RWPE1 (cell line): ENCODE measurements around the gene GRIN2A.

ENCODE experiments used
- CTCF ChIA-PET: fragments of 350-600 bp; sonication (Branson Sonifier 250); formaldehyde crosslinking; extraction: SDS; loops from one replicate; lab custom pipeline; 2021; lab: Yijun Ruan, JAX
- POLR2A ChIA-PET: fragments of 400-600 bp; formaldehyde crosslinking; extraction: SDS; loops from one replicate; lab custom pipeline; 2020; ENCODE audit warnings: antibody characterized with exemption; ENCODE audit not compliant: low non-redundant PET; lab: Yijun Ruan, JAX
- DNase-seq: peaks from one replicate; pipeline ENCODE4 v3.0.0; 2012; ENCODE audit warnings: low spot score
- H3K27ac ChIP-seq: fragments of 450-650 bp; 2 replicates; pipeline ENCODE4 v1.5.1; 2017
- TF ChIP-seq, protein P1 (sequence below): fragments of 450-650 bp; conservative IDR thresholded peaks from 2 replicates; pipeline ENCODE4 v1.5.1; 2017; ENCODE audit warnings: low read depth, mild to moderate bottlenecking

Gene GRIN2A

DNA sequence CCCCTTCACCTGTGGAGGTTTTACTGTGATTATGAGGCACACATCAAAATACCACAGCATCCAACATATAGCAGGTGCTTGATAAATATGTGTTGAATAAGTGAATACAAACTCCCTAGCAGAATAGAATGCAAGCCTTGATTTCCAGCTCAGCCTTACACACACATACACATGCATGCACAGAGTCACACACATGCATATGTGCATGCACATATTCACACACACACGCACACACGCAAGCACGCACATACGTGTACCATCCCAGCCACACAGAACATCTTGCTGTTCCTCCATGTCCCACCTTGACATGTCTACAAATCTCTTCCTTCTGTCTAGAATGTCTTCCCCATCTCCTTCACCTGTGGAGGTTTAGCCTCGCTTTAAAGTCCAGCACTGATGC, 160.1 kb downstream of the GRIN2A start:
- CTCF ChIA-PET: no interaction called here
- no peak for DNase-seq
- TF ChIP-seq, protein P1, sequence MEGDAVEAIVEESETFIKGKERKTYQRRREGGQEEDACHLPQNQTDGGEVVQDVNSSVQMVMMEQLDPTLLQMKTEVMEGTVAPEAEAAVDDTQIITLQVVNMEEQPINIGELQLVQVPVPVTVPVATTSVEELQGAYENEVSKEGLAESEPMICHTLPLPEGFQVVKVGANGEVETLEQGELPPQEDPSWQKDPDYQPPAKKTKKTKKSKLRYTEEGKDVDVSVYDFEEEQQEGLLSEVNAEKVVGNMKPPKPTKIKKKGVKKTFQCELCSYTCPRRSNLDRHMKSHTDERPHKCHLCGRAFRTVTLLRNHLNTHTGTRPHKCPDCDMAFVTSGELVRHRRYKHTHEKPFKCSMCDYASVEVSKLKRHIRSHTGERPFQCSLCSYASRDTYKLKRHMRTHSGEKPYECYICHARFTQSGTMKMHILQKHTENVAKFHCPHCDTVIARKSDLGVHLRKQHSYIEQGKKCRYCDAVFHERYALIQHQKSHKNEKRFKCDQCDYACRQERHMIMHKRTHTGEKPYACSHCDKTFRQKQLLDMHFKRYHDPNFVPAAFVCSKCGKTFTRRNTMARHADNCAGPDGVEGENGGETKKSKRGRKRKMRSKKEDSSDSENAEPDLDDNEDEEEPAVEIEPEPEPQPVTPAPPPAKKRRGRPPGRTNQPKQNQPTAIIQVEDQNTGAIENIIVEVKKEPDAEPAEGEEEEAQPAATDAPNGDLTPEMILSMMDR: no peak
- POLR2A ChIA-PET: no interaction called here
- H3K27ac ChIP-seq: no peak overlapping the region

- ChIA-PET CTCF (no interaction called here), POLR2A (no interaction called here)
Measured at GRCh38 chr16:10020866-10021265, 161.4 kb downstream of the GRIN2A start.

GRCh38 chr16:10016752-10017151, 165.5 kb downstream of the GRIN2A start:
- ChIA-PET POLR2A (no interaction called here), CTCF (no interaction called here)
- TF ChIP-seq, protein P1: no peak
- H3K27ac ChIP-seq: no peak overlapping the region
- DNase-seq: no peak

More at GRCh38 chr16:10020866-10021265, 161.4 kb downstream of the GRIN2A start:
- DNase-seq: no peak
- no peak overlapping the region for H3K27ac ChIP-seq
- TF ChIP-seq, protein P1: no peak

DNA sequence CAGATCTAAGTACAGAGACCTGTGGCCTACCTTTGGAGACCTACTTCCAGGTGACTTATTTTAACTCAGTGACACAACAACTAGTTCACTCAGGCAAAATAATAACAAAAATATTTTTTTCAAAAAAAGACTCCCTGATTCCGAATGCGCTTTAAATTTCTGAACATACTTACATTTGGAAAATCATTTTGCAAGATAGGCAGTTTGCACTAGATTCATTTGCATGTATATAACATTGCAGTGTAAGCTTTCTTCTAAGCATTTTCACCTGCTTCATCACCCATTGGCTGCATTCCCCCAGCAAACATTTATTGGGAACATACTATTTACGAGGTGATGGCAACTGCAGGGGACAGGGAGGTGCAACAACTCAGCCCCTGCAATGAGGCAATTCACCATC, 166.8 kb downstream of the GRIN2A start:
- ChIA-PET POLR2A (no interaction called here), CTCF (no interaction called here)
- TF ChIP-seq, protein P1: no peak
- no peak overlapping the region for H3K27ac ChIP-seq
- no peak for DNase-seq

DNA sequence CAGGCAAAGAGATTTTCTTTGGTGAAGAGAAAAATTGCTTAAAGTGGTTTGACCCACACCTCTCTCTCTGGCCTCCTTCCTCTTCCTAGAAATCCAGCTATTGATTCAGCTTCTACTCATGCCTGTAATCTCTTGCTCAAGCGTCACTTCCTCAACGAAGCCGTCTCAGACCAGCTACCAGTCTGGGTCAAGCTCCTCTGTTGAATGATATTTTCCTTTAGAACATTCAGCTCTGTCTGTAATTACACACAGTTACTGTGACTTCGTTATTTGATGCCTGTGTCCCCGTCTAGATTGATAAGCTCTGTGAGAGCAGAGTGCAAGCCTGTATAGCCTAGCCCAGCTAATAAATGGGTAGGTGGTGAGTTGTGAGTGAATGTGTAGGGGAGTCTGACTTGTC, 168.5 kb downstream of the GRIN2A start:
- H3K27ac ChIP-seq: no peak overlapping the region
- TF ChIP-seq, protein P1: no peak
- POLR2A ChIA-PET: no interaction called here
- no peak for DNase-seq
- CTCF ChIA-PET: interaction anchor here (0.5 kb wide), 1 partner anchor 92 kb away, joined by 3 read pairs; no protein-coding TSS in a partner anchor

DNA sequence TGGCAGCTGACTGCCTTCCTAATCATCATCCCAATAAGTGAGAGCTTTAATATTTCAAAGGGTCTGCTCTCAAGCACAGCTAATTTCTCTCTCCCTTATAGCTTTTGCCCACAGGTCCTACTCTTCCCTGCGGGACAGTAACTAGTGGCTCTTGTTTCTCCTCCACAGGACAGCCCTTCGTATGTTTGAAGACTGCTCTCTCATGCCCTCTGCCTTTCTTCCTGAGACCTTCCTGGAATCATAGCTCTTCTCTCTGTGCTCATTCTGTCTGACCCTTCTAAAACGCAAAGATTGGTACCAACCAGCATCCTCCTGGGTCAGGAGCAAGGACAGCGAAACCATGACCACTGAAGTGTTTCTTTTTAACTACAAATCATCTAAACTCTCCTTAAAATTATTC, 168.9 kb downstream of the GRIN2A start:
- TF ChIP-seq, protein P1: no peak
- no peak overlapping the region for H3K27ac ChIP-seq
- ChIA-PET POLR2A (no interaction called here), CTCF (no interaction called here)
- no peak for DNase-seq
